GM03348 (cell line): Measurements from ENCODE around the gene RAB19.
"Not testable (repeated sequence)": the region's sequence is repeated elsewhere in the genome, so short reads cannot be mapped to it uniquely, and the experiment has no call there.

Experiments
- DNase-seq: peaks from one replicate; pipeline ENCODE4 v3.0.0; 2012; ENCODE audit warnings: low spot score

RAB19 gene

GRCh38 chr7:140402178-140402835 is 1.6 kb upstream of the RAB19 start:
- DNase-seq: peak; percentile 48

GRCh38 chr7:140404565-140405065 is 757 bp downstream of the RAB19 start:
- DNase-seq: no peak

DNA sequence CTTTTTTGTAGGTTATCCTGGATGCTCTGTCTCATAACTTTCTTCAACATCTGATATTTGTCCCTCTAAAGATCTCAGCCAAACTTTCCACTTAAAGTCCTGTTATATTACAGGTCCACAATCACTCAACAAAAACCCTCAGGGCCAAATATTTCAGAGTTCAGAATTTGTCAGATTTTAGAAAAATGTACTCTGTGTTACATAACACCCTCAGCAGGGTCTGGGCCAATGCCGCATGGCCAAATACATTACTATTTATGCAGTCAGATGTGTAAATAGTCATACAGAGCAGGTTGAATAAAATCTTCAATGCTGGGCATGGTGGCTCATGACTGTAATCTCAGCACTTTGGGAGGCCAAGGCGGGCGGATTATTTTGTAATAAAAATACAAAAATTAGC is 11.5 kb downstream of the RAB19 start:
- DNase-seq: no peak

GRCh38 chr7:140415816-140416215 is 12.0 kb downstream of the RAB19 start:
- not testable (repeated sequence) for DNase-seq

GRCh38 chr7:140416560-140416959 is 12.7 kb downstream of the RAB19 start:
- no peak for DNase-seq

DNA sequence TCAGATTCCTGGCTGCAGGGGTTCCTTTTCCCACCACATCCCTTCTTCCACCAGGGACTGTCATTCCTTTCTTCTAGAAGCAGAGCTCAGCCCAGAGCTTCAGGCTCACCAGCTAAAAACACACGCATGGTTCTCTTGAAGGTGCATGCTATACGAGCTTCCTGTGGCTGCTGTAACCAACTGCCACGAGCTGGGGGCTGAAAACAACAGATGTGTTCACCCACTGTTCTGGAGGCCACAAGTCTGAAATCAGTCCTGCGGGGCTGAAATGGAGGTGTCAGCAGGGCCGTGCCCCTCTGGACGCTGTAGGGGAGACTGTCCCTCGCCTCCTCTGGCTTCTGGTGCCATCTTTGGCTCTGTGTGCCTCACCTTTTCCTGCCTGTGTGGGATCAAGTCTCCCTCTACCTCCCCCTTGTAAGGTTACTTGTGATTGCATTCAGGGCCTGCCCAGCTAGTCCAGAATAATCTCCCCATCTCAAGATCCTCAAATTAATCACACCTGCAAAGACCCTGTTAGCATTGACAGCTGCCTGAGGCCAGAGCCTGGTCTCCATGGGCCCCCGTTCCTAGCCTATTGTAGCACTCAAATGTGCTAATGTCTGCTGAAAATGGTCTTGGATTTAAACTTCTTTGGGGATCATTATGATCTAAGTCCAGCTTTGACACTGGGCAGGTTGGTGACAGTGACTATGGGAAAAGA is 13.7 kb downstream of the RAB19 start:
- DNase-seq: no peak

DNA sequence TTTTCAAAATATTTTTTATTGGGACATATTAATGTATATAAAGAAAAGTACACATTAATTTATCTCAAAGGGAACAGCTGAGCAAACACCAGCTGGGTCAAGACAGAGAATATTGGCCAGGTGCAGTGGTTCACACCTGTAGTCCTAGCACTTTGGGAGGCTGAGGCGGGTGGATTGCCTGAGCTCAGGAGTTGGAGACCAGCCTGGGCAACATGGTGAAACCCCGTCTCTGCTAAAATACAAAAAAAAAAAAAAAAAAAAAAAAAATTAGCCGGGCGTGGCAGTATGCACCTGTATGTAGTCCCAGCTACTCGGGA is 14.3 kb downstream of the RAB19 start:
- not testable (repeated sequence) for DNase-seq

GRCh38 chr7:140418653-140419052 is 14.8 kb downstream of the RAB19 start:
- DNase-seq: no peak

DNA sequence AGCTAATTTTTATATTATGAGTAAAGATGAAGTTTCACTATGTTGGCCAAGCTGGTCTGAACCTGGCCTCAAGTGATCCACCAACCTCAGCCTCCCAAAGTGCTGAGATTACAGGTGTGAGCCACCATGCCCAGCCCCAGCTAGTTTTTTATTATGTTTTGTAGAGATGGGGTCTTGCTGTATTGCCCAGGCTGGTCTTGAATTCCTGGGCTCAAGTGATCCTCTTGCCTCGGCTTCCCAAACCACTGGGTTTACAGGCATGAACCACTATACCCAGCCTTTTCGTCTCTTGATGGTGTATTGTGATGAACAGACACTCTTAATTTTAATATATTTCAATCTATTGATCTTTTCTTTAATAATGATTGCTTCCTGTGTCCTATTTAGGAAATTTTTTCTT is 17.7 kb downstream of the RAB19 start:
- DNase-seq: no peak

GRCh38 chr7:140423501-140423900 is 19.6 kb downstream of the RAB19 start:
- no peak for DNase-seq

DNA sequence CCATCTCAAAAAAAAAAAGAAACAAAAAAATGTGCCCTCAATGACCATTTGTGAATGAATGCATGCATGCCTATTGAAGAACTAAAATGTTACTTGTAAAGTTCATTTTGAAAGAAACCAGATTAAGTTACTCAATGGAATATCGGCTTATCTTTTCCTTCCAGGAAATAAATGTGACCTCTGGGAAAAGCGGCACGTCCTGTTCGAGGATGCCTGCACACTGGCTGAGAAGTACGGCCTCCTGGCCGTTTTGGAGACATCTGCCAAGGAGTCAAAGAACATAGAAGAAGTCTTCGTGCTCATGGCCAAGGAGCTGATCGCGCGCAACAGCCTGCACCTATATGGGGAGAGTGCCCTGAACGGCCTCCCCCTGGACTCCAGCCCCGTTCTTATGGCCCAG is 21.9 kb downstream of the RAB19 start:
- no peak for DNase-seq

GRCh38 chr7:140426130-140426529 is 22.3 kb downstream of the RAB19 start:
- DNase-seq: no peak

DNA sequence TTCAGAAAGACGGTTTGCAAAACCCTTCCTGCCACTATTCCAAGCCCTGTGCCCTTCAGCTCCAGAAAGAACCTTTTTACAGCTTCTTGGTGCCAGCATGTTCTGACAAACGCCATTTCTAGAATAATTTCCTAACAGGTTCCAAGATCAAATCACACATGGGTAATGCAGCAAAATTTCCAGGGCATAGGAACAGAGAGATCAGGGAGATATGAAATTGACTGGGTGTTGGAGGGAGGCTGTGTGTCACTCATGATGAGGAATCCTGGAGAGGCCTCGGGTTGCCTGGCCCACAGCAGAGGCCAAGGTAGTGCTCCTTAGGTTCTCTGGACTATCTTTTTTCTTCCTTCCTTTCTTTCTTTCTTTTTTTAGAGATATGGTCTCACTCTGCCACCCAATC is 29.5 kb downstream of the RAB19 start:
- DNase-seq: no peak

DNA sequence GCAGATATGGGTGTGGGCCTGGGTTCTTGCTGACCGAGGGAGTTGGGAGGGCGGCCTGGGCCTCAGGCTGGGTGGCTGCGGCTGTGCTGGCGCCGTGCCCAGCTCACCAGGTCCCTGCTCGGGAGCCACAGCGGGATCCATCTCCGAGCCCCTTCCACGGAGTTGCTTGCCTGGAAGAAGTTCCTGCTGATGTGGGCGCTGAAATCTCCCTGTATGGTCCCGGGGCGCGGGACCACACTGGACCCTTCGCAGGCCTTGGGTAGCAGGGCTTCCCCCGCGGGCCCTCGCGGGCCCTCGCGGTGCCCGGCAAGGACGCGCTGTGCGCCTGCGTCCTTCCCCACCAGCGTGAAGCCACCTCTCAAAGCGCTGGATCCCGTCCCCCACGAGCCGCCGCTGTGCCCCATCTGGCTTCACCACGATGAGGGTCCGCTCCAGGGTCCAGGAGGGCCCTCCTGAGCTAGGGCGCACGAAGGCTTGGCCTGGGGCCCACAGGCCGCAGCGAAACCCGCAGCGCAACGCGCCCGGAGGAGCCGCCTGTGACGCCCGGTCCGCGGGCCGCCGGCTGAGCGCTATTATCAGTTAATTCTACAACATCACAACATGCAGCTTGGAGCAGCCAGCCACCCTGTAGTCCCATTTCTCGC is 31.5 kb downstream of the RAB19 start:
- peak; percentile 51 for DNase-seq

GRCh38 chr7:140439359-140439758 is 35.5 kb downstream of the RAB19 start:
- no peak for DNase-seq

- DNase-seq: no peak
These were observed 36.7 kb downstream of the RAB19 start for GRCh38 chr7:140440593-140440992.

DNA sequence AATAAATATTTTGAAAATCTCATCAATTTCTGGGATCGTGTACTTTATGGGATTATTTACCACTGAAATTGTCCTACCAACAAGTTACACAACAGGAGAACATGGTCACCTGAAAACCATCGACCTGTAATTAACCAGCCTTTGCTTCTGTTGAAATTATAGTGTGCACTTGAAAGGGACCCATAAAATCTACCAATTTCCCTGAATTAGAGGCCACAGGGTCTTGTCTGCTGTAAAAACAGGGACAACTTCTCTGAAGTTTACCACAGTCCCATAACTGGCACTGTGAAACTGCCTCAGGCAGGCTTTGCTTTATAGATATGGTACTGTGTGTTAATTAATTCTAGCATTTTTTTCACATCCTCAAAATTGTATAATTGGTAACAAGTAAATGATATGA is 37.7 kb downstream of the RAB19 start:
- DNase-seq: no peak

DNA sequence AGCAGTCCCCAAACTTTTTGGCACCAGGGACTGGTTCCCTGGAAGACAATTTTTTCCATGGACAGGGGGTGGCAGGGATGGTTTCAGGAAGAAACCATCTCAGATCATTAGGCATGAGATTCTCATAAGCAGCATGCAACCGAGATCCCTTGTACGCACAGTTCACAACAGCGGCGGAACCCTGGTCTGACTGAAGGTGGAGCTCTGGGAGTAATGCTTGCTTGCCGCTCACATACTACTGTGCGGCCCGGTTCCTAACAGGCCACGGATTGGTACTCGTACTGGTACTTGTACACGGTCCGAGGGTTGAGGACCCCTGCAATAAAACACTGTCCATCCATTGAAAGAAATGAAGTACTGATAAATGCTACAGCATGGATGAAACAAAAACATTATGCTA is 42.6 kb downstream of the RAB19 start:
- no peak for DNase-seq

DNA sequence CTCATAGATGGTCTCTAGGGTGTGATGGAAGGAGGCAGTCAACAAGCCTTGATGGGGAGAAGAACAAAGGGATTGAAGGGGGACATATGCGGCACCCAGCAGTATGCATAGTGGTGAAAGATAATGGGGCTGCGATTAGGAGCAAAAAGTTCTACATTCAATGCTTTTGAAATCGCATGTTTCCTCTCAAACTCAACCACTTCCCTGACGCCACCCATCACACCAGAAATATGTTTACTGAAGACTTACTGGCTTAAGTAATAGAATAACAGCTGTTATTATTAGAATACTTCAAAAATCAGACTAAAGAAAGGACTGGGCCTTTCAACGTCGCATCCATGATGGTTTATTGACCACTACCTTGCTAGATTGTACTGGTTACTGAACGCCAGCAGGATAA is 44.0 kb downstream of the RAB19 start:
- DNase-seq: no peak

DNA sequence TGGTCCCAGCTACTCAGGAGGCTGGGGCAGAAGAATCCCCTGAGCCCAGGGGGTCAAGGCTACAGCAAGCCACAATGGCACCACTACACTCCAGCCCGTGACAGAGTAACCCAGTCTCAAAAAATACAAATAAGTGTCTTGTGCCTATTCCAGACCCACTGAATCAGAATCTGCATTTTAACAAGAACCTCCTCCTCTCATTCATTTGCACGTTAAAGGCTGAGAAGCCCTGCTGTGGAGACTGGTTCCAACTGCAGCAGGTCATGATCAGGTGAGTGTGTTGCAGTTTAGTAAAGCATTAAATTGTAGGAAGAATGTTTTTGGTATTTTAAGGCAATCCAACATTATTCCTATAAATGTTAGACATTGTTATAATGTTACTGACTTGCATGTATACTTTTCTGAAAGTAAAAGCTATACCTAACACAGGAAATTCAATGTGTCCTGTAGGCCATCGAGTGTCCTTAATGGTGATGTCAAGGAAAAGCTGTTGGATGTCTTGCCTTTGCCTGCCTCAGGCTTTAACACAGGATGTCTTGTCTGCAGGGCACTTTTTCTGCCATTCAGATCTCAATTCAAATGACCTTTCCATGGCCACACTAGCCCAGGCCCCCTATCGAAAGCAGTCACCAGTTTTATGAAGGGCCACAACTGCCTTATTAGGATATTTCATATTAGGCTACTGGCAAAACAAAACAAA is 45.1 kb downstream of the RAB19 start:
- DNase-seq: no peak

DNA sequence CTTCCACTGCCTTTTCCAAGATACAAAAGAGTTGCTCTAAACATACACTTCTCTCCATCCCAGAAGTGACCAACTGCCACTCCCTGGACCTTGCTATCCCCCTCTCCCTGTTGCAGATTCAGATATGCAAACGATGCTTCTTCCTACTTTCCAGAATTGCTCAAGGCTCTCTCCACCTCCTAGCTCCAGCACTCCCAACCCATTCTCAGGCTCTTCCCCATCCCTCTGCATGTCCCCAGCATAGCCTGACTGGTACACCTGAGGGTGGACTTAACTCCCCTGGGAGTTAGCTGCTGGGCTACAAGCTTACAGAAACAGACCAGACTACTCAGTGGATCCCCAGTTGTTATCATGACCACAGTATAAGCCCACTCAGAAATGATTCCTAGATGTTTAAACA is 47.9 kb downstream of the RAB19 start:
- DNase-seq: no peak

- no peak for DNase-seq
These were observed 49.4 kb downstream of the RAB19 start for GRCh38 chr7:140453273-140453672.
